ENCODE results near the gene SPHK1. TPM values are rescaled to one million over a fixed set of nuclear protein-coding genes. Genes with fewer than 3 reads are reported as not detected.

SPHK1 gene
- total and polyA plus RNA-seq, 3 donors from 2014 or later, result 8.0 to 17.7 (median 14.7) TPM

- Histone ChIP-seq H3K4me3 (no peak overlapping the region), H3K36me3 (ENCODE audit: low read depth, missing control alignments) (no peaks in the 10 kb centered on the region), H3K27me3 (no peaks in the 10 kb centered on the region), H3K4me1 (peaks cover 7% of the 10 kb centered on the region), H3K27ac (no peak overlapping the region), H3K9me3 (no peaks in the 10 kb centered on the region)
- TF ChIP-seq POLR2A (IDR thresholded peaks at IDR 0.05), result no peak
- no peak for TF ChIP-seq CTCF (IDR thresholded peaks at IDR 0.05)
- intact Hi-C loops (cut with DNase I; ENCODE audit: low total_unique reads), result no loop called here
- WGBS, 2 donors, result 76 to 78% methylated on average over 6 of the region's 6 CpGs
- DNase-seq, result no peak
These were observed 16.8 kb upstream of the SPHK1 start for GRCh38 chr17:76367642-76368041.

GRCh38 chr17:76368545-76368944 lies 15.9 kb upstream of the SPHK1 start:
- intact Hi-C loops (cut with DNase I; ENCODE audit: low total_unique reads), result no loop called here
- no peak overlapping the region for H3K27ac ChIP-seq
- no peaks in the 10 kb centered on the region for H3K27me3 ChIP-seq
- H3K36me3 ChIP-seq (ENCODE audit: low read depth, missing control alignments), result no peaks in the 10 kb centered on the region
- TF ChIP-seq POLR2A (IDR thresholded peaks at IDR 0.05), result no peak
- no peak for TF ChIP-seq CTCF (IDR thresholded peaks at IDR 0.05)
- no peak overlapping the region for H3K4me3 ChIP-seq
- 86 to 87% methylated on average over 10 to 11 of the region's 11 CpGs for WGBS, 2 donors
- peaks cover 3% of the 10 kb centered on the region for H3K4me1 ChIP-seq
- no peak for DNase-seq
- no peaks in the 10 kb centered on the region for H3K9me3 ChIP-seq

GRCh38 chr17:76369379-76369778 lies 15.0 kb upstream of the SPHK1 start:
- Histone ChIP-seq H3K9me3 (no peaks in the 10 kb centered on the region), H3K27ac (no peak overlapping the region), H3K27me3 (no peaks in the 10 kb centered on the region), H3K4me3 (no peak overlapping the region), H3K4me1 (peaks cover 3% of the 10 kb centered on the region), H3K36me3 (ENCODE audit: low read depth, missing control alignments) (no peaks in the 10 kb centered on the region)
- 91 to 93% methylated on average over 10 of the region's 10 CpGs for WGBS, 2 donors
- no peak for DNase-seq
- TF ChIP-seq CTCF (IDR thresholded peaks at IDR 0.05) (no peak), POLR2A (IDR thresholded peaks at IDR 0.05) (no peak)
- intact Hi-C loops (cut with DNase I; ENCODE audit: low total_unique reads), result no loop called here

- Histone ChIP-seq H3K27me3 (no peaks in the 10 kb centered on the region), H3K36me3 (ENCODE audit: low read depth, missing control alignments) (no peaks in the 10 kb centered on the region), H3K4me3 (no peak overlapping the region), H3K27ac (no peak overlapping the region), H3K4me1 (peaks cover 3% of the 10 kb centered on the region), H3K9me3 (no peaks in the 10 kb centered on the region)
- intact Hi-C loops (cut with DNase I; ENCODE audit: low total_unique reads), result no loop called here
- 84% methylated on average over 7 of the region's 7 CpGs for WGBS, 2 donors
- DNase-seq, result no peak
- TF ChIP-seq POLR2A (IDR thresholded peaks at IDR 0.05), result no peak
- TF ChIP-seq CTCF (IDR thresholded peaks at IDR 0.05), result no peak
These were observed 14.6 kb upstream of the SPHK1 start for GRCh38 chr17:76369804-76370203.

GRCh38 chr17:76370261-76370993 lies 14.0 kb upstream of the SPHK1 start:
- TF ChIP-seq CTCF (IDR thresholded peaks at IDR 0.05), result peak; percentile 13 to 27 (median 26)
- TF ChIP-seq POLR2A (IDR thresholded peaks at IDR 0.05), result no peak
- H3K27me3 ChIP-seq, result no peaks in the 10 kb centered on the region
- peak; percentile 63 for DNase-seq
- intact Hi-C loops (cut with DNase I; ENCODE audit: low total_unique reads), result no loop called here
- no peak overlapping the region for H3K27ac ChIP-seq
- H3K4me3 ChIP-seq, result no peak overlapping the region
- 38 to 58% methylated on average over 11 of the region's 11 CpGs for WGBS, 2 donors
- peaks cover 3% of the 10 kb centered on the region for H3K4me1 ChIP-seq
- H3K36me3 ChIP-seq (ENCODE audit: low read depth, missing control alignments), result no peaks in the 10 kb centered on the region
- H3K9me3 ChIP-seq, result no peaks in the 10 kb centered on the region
